Suprapubic skin (tissue), 4 donors: ENCODE data around the gene PGPEP1. TPM values are rescaled to one million over a fixed set of nuclear protein-coding genes. Genes with fewer than 3 reads are reported as not detected.
A peak's percentile ranks its signal among the peaks of the same experiment; 100 is the strongest.
"Not testable (repeated sequence)": the region's sequence is repeated elsewhere in the genome, so short reads cannot be mapped to it uniquely, and the experiment has no call there.

Experiments used
- DNase-seq, 2 donors: peaks; one replicate each; pipeline ENCODE4 v3.0.0-alpha.2; 2019; ENCODE audit warnings: low spot score in 2 of 2
- H3K27ac ChIP-seq: fragments of 200-600 bp; sonication (generic); one replicate; pipeline ENCODE4 v1.5.1; 2019
- H3K27me3 ChIP-seq: fragments of 200-600 bp; sonication (generic); one replicate; pipeline ENCODE4 v1.5.1; 2019
- H3K36me3 ChIP-seq: fragments of 200-600 bp; sonication (generic); one replicate; pipeline ENCODE4 v1.5.1; 2019
- H3K4me1 ChIP-seq: fragments of 200-600 bp; sonication (generic); one replicate; pipeline ENCODE4 v1.5.1; 2019
- H3K4me3 ChIP-seq: fragments of 200-600 bp; sonication (generic); one replicate; pipeline ENCODE4 v1.5.1; 2019; ENCODE audit warnings: mild to moderate bottlenecking
- H3K9me3 ChIP-seq: fragments of 200-600 bp; sonication (generic); one replicate; pipeline ENCODE4 v1.5.1; 2019
- EP300 ChIP-seq: sonication (generic); formaldehyde crosslinking; IDR thresholded peaks from one replicate; pipeline ENCODE4 v1.6.1; 2017; ENCODE audit warnings: antibody characterized with exemption
- POLR2A ChIP-seq, 2 donors: fragments of 450-650 bp; IDR thresholded peaks; one replicate each; pipeline ENCODE4 v1.6.1; 2017; ENCODE audit warnings: antibody characterized with exemption in 2 of 2, mild to moderate bottlenecking in 2 of 2, moderate library complexity in 2 of 2
- POLR2AphosphoS5 ChIP-seq, 3 donors: sonication (generic); formaldehyde crosslinking; IDR thresholded peaks; one replicate each; pipeline ENCODE4 v1.6.1; 2017; ENCODE audit warnings: antibody characterized with exemption in 3 of 3
- WGBS: methylation state at CpG from one replicate; pipeline ENCODE4 v1.1.5; 2018; 5-methylcytosine and 5-hydroxymethylcytosine counted together
- total RNA-seq, 4 donors: library from RNA; depleted of rRNA; stranded (reverse); fragments of >200 nt; gene quantifications; one replicate each; pipeline ENCODE4 v1.1.0, GENCODE V29; 2016
- TF ChIP-seq, protein P1 (sequence below), 2 donors: fragments of 200-600 bp in 1 of 2; fragments of 450-650 bp in 1 of 2; sonication (generic) in 1 of 2; IDR thresholded peaks; one replicate each; pipeline ENCODE4 v1.5.1; 2016 to 2019; ENCODE audit warnings: antibody characterized with exemption in 2 of 2, mild to moderate bottlenecking in 1 of 2, moderate library complexity in 1 of 2

The PGPEP1 gene
- total RNA-seq, 4 donors from 2014 or later: 4.6 to 8.0 (median 7.6) TPM

DNA sequence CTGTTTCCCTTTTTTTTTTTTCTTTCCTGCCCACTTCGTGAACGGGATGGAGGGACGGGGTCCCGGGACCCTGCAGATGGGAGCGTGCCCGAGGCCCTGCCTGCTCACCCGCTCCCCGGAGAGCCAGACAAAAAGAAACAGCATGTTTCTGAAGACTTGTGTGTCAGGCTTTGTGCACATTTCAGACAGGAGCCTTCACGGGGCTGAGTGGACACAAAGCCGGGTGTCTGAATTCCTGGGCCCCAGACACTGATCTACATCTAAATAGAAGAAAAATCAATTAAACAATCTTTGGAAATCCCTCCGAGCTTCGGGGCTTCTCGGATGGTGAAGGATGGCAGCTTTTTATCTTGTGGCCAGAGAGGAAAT, 4.2 kb downstream of the PGPEP1 start:
- no peak overlapping the region for H3K4me3 ChIP-seq

DNA sequence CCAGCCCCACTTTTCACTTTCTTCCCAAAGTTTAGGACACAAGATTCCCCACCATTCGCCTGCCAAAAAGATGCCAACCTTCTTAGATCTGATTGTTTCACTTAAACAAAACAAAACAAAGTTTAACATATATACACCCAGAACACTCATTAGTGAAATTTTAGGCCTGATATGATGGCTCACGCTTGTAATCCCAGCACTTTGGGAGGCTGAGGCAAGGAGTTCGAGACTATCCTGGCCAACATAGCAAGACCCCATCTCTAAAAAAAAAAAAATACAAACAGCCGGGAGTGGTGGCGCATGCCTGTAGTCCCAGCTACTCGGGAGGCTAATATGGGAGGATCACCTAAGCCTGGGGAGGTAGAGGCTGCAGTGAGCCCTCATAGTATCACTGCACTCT, 4.9 kb downstream of the PGPEP1 start:
- H3K27ac ChIP-seq: no peak overlapping the region
- 94% methylated on average over 6 of the region's 6 CpGs for WGBS
- no peak for TF ChIP-seq EP300
- no peak for TF ChIP-seq POLR2AphosphoS5 (IDR thresholded peaks at IDR 0.05)
- TF ChIP-seq, protein P1, sequence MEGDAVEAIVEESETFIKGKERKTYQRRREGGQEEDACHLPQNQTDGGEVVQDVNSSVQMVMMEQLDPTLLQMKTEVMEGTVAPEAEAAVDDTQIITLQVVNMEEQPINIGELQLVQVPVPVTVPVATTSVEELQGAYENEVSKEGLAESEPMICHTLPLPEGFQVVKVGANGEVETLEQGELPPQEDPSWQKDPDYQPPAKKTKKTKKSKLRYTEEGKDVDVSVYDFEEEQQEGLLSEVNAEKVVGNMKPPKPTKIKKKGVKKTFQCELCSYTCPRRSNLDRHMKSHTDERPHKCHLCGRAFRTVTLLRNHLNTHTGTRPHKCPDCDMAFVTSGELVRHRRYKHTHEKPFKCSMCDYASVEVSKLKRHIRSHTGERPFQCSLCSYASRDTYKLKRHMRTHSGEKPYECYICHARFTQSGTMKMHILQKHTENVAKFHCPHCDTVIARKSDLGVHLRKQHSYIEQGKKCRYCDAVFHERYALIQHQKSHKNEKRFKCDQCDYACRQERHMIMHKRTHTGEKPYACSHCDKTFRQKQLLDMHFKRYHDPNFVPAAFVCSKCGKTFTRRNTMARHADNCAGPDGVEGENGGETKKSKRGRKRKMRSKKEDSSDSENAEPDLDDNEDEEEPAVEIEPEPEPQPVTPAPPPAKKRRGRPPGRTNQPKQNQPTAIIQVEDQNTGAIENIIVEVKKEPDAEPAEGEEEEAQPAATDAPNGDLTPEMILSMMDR (IDR thresholded peaks at IDR 0.05): no peak
- no peak overlapping the region for H3K4me3 ChIP-seq
- H3K27me3 ChIP-seq: no peaks in the 10 kb centered on the region
- peaks cover 12% of the 10 kb centered on the region for H3K4me1 ChIP-seq
- no peak for DNase-seq
- H3K36me3 ChIP-seq: no peaks in the 10 kb centered on the region
- no peaks in the 10 kb centered on the region for H3K9me3 ChIP-seq

More for the DNA sequence above, 4.2 kb downstream of the PGPEP1 start:
- Histone ChIP-seq H3K36me3 (no peaks in the 10 kb centered on the region), H3K4me1 (peaks cover 18% of the 10 kb centered on the region), H3K27ac (no peak overlapping the region), H3K27me3 (no peaks in the 10 kb centered on the region), H3K9me3 (no peaks in the 10 kb centered on the region)
- DNase-seq: no peak
- no peak for TF ChIP-seq POLR2A (IDR thresholded peaks at IDR 0.05)
- TF ChIP-seq EP300: no peak
- no peak for TF ChIP-seq POLR2AphosphoS5 (IDR thresholded peaks at IDR 0.05)
- TF ChIP-seq, protein P1 (IDR thresholded peaks at IDR 0.05): no peak
- 61% methylated on average over 13 of the region's 13 CpGs for WGBS

DNA sequence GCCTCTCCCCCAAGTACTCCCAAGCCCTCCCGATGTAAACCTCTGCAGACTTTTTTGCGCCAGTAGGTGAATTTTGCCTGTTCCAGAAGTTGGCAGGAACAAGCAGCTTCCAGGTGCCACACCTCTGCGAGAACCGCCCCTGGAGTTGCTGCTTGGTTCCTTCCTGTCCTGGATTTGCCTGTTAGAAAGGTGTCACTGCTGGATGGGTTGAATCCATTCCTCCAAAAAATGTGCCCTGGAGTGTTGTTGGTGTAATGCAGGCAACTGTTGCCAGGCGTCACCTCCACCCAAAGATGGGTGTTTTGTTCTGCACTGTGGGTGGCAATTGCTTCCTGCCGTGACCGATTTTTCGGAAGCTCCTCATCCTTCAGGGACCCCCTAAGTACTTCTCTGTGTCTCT, 5.7 kb downstream of the PGPEP1 start:
- no peak for TF ChIP-seq POLR2AphosphoS5 (IDR thresholded peaks at IDR 0.05)
- TF ChIP-seq EP300: no peak
- TF ChIP-seq, protein P1 (IDR thresholded peaks at IDR 0.05): no peak
- no peak for TF ChIP-seq POLR2A (IDR thresholded peaks at IDR 0.05)
- Histone ChIP-seq H3K36me3 (no peaks in the 10 kb centered on the region), H3K27me3 (no peaks in the 10 kb centered on the region), H3K4me1 (peaks cover 6% of the 10 kb centered on the region), H3K9me3 (no peaks in the 10 kb centered on the region), H3K27ac (no peak overlapping the region), H3K4me3 (no peak overlapping the region)
- DNase-seq: no peak
- 36% methylated on average over 8 of the region's 8 CpGs for WGBS

DNA sequence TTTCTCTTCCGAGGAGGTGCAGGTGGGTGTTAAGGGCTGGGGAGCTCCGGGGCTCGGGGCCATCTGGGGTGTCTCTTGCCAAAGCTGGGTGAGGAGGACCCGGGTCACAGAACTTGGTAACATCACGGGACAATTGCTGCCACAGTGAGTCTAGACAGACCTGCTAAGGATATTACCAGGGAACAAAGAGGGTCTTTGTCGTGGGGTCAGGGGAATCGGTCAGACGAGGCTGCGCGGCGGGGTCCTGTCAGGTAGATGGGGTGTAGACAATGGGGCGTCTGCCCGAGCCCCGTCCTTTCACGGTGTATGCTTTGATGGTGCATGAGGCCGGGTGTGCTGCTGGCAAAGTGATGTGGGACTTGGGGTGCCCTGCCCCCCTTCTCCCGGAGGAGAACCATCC, 7.8 kb downstream of the PGPEP1 start:
- no peaks in the 10 kb centered on the region for H3K36me3 ChIP-seq
- no peak for DNase-seq
- TF ChIP-seq, protein P1 (IDR thresholded peaks at IDR 0.05): no peak
- TF ChIP-seq POLR2A (IDR thresholded peaks at IDR 0.05): no peak
- TF ChIP-seq POLR2AphosphoS5 (IDR thresholded peaks at IDR 0.05): no peak
- no peak for TF ChIP-seq EP300

DNA sequence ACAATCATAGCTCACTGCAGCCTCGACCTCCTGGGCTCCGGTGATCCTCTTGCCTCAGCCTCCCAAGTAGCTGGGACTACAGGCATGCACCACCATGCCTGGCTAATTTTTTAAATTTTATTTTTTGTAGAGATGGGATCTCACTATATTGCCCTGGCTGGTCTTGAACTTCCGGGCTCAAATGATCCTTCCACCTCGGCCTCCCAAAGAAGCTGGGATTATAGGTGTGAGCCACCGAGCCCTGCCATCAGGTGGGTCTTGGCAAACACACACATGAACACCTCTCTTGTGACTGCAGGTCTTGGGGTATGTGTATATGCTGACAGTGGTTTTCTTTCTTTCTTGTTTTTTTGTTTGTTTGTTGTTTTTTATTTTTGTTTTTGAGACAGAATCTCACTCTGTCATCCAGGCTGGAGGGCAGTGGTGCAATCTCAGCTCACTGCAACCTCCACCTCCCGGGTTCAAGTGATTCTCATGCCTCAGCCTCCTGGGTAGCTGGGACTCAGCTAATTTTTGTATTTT, 8.5 kb downstream of the PGPEP1 start:
- H3K27ac ChIP-seq, H3K36me3 ChIP-seq, DNase-seq, H3K4me1 ChIP-seq, H3K27me3 ChIP-seq, H3K9me3 ChIP-seq, H3K4me3 ChIP-seq: not testable (repeated sequence)
- WGBS: 93% methylated on average over 6 of the region's 6 CpGs

More for the DNA sequence above, 7.8 kb downstream of the PGPEP1 start:
- Histone ChIP-seq H3K27ac (no peak overlapping the region), H3K4me1 (no peaks in the 10 kb centered on the region), H3K27me3 (no peaks in the 10 kb centered on the region), H3K9me3 (no peaks in the 10 kb centered on the region), H3K4me3 (no peak overlapping the region)
- WGBS: 93% methylated on average over 17 of the region's 17 CpGs

DNA sequence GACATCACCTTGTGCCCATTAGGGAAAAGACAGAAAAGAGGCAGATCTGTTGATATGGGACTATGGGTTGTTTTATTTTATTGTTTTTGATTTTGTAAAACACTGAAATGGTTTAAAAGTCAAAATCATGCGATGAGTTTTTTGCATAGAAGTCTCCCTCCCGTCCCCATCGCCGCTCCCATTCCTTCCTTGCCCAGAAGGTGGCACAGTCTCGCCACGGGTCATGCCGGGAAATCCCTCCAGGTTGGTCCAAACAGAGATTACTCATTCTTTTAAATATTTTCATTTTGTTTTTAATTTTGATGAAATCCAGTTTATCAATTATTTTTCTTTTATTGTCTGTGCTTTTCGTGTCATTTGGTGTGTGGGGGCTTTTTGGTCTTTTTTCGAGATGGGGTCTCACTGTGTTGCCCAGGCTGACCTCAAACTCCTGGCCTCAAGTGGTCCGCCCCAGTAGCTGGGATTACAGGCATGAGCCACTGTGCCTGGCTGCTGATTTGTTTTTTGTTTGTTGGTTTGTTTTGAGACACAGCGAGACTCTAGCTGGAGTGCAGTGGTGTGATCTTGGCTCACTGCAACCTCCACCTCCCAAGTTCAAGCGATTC, 9.2 kb downstream of the PGPEP1 start:
- H3K4me3 ChIP-seq: no peak overlapping the region
- no peak for TF ChIP-seq POLR2A (IDR thresholded peaks at IDR 0.05)
- TF ChIP-seq, protein P1 (IDR thresholded peaks at IDR 0.05): peak; percentile 49 to 74
- H3K36me3 ChIP-seq: no peaks in the 10 kb centered on the region
- H3K4me1 ChIP-seq: no peaks in the 10 kb centered on the region
- H3K27ac ChIP-seq: no peak overlapping the region
- no peak for DNase-seq
- H3K27me3 ChIP-seq: no peaks in the 10 kb centered on the region
- 40% methylated on average over 12 of the region's 12 CpGs for WGBS
- H3K9me3 ChIP-seq: no peaks in the 10 kb centered on the region
